Body of pancreas (tissue), 4 donors: ENCODE results near the gene KIF5B.

ENCODE experiments used
- POLR2A ChIP-seq, 3 donors: fragments of 450-650 bp; IDR thresholded peaks; one replicate each; pipeline ENCODE4 v1.6.1; 2016; ENCODE audit warnings: antibody characterized with exemption in 3 of 3, mild to moderate bottlenecking in 2 of 3
- TF ChIP-seq, protein P1 (sequence below), 7 experiments: fragments of 450-650 bp in 4 of 7; fragments of 200-600 bp in 3 of 7; sonication (generic) in 3 of 7; IDR thresholded peaks; one replicate each; pipeline ENCODE4 v1.5.1; 2016 to 2019; ENCODE audit warnings: antibody characterized with exemption in 7 of 7

DNA sequence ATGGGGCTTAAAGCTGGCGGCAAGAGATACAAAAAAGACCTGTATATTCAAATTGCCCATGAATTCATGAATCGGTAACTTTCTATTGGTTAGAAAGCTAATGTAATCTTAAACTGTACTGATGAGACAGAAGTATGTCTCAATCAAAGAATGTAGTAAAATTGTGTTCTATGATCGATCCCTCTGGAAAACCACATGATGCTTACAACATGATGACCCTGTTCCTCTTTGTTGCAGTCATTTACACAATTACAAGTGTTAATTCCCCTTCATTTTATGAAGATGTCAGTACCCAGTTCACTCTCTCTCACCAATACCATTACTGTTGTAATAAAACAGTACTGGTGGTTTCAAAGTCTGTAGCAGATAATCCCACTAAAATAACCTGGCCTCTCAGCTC, 10.1 kb downstream of the KIF5B start:
- TF ChIP-seq, protein P1, sequence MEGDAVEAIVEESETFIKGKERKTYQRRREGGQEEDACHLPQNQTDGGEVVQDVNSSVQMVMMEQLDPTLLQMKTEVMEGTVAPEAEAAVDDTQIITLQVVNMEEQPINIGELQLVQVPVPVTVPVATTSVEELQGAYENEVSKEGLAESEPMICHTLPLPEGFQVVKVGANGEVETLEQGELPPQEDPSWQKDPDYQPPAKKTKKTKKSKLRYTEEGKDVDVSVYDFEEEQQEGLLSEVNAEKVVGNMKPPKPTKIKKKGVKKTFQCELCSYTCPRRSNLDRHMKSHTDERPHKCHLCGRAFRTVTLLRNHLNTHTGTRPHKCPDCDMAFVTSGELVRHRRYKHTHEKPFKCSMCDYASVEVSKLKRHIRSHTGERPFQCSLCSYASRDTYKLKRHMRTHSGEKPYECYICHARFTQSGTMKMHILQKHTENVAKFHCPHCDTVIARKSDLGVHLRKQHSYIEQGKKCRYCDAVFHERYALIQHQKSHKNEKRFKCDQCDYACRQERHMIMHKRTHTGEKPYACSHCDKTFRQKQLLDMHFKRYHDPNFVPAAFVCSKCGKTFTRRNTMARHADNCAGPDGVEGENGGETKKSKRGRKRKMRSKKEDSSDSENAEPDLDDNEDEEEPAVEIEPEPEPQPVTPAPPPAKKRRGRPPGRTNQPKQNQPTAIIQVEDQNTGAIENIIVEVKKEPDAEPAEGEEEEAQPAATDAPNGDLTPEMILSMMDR (IDR thresholded peaks at IDR 0.05), result no peak
- no peak for TF ChIP-seq POLR2A (IDR thresholded peaks at IDR 0.05)
